ENCODE measurements around the gene IL10RA.
A peak's percentile ranks its signal among the peaks of the same experiment; 100 is the strongest.

The IL10RA gene

GRCh38 chr11:117980280-117980679, 5.9 kb upstream of the IL10RA start:
- Histone ChIP-seq H2BK120ac (ENCODE audit: low read depth, low read length) (no peak overlapping the region), H3K27ac (ENCODE audit: low read length, poor library complexity, severe bottlenecking) (no peak overlapping the region), H3K36me3 (ENCODE audit: control insufficient read depth in 1 of 2, insufficient read depth in 2 of 2, low read depth in 1 of 2, low read length in 2 of 2) (no peaks in the 10 kb centered on the region), H3K79me1 (replicated peaks; ENCODE audit: low read length, poor library complexity, severe bottlenecking) (no peaks in the 10 kb centered on the region), H3K18ac (ENCODE audit: low read depth in 1 of 2, low read length in 2 of 2) (no peak overlapping the region), H3K4me3 (ENCODE audit: insufficient read depth in 1 of 2, low read depth in 1 of 2, low read length in 2 of 2) (no peak overlapping the region), H4K8ac (ENCODE audit: low read length) (no peak overlapping the region), H3K9ac (ENCODE audit: low read length) (no peak overlapping the region), H4K91ac (ENCODE audit: low read length) (no peak overlapping the region), H3K4me1 (ENCODE audit: control insufficient read depth, insufficient read depth, low read depth, low read length) (no peaks in the 10 kb centered on the region), H3K9me3 (ENCODE audit: control insufficient read depth, low read length) (no peaks in the 10 kb centered on the region), H3K27me3 (ENCODE audit: control insufficient read depth in 1 of 2, insufficient read depth in 1 of 2, low read length in 2 of 2) (peaks cover 36 to 59% of the 10 kb centered on the region in 2 experiments), H2AFZ (ENCODE audit: low read depth, low read length) (no peak overlapping the region), H3K4ac (ENCODE audit: low read depth in 1 of 2, low read length in 2 of 2) (no peak overlapping the region), H3K23ac (ENCODE audit: low read length in 2 of 2) (no peak overlapping the region), H2BK12ac (ENCODE audit: low read length in 2 of 2) (no peak overlapping the region), H2BK5ac (ENCODE audit: low read depth, low read length, poor library complexity, severe bottlenecking) (no peak overlapping the region), H3K4me2 (ENCODE audit: low read length, poor library complexity, severe bottlenecking) (no peak overlapping the region), H3K14ac (ENCODE audit: low read length in 2 of 2) (no peak overlapping the region), H2AK5ac (ENCODE audit: low read length, severe bottlenecking) (no peak overlapping the region), H2BK15ac (ENCODE audit: low read depth, poor library complexity, severe bottlenecking) (no peak overlapping the region)
- 57% methylated on average over 1 of the region's 2 CpGs for WGBS
- no peak for DNase-seq

GRCh38 chr11:117980720-117981119, 5.5 kb upstream of the IL10RA start:
- no peak overlapping the region for H3K27ac ChIP-seq (ENCODE audit: low read length, poor library complexity, severe bottlenecking)
- H2BK12ac ChIP-seq (ENCODE audit: low read length in 2 of 2), result no peak overlapping the region
- H3K14ac ChIP-seq (ENCODE audit: low read length in 2 of 2), result no peak overlapping the region
- H2BK15ac ChIP-seq (ENCODE audit: low read depth, poor library complexity, severe bottlenecking), result no peak overlapping the region
- no peak overlapping the region for H4K8ac ChIP-seq (ENCODE audit: low read length)
- no peak overlapping the region for H3K4me3 ChIP-seq (ENCODE audit: insufficient read depth in 1 of 2, low read depth in 1 of 2, low read length in 2 of 2)
- no peak overlapping the region for H2AK5ac ChIP-seq (ENCODE audit: low read length, severe bottlenecking)
- no peak overlapping the region for H2BK5ac ChIP-seq (ENCODE audit: low read depth, low read length, poor library complexity, severe bottlenecking)
- WGBS, result 60% methylated on average over 1 of the region's 3 CpGs
- H3K79me1 ChIP-seq (replicated peaks; ENCODE audit: low read length, poor library complexity, severe bottlenecking), result no peaks in the 10 kb centered on the region
- H3K18ac ChIP-seq (ENCODE audit: low read depth in 1 of 2, low read length in 2 of 2), result no peak overlapping the region
- no peak overlapping the region for H3K4ac ChIP-seq (ENCODE audit: low read depth in 1 of 2, low read length in 2 of 2)
- H3K36me3 ChIP-seq (ENCODE audit: control insufficient read depth in 1 of 2, insufficient read depth in 2 of 2, low read depth in 1 of 2, low read length in 2 of 2), result no peaks in the 10 kb centered on the region
- H3K23ac ChIP-seq (ENCODE audit: low read length in 2 of 2), result no peak overlapping the region
- H3K27me3 ChIP-seq (ENCODE audit: control insufficient read depth in 1 of 2, insufficient read depth in 1 of 2, low read length in 2 of 2), result peaks cover 36 to 59% of the 10 kb centered on the region in 2 experiments
- no peak overlapping the region for H2AFZ ChIP-seq (ENCODE audit: low read depth, low read length)
- no peaks in the 10 kb centered on the region for H3K9me3 ChIP-seq (ENCODE audit: control insufficient read depth, low read length)
- no peak overlapping the region for H3K9ac ChIP-seq (ENCODE audit: low read length)
- no peak overlapping the region for H4K91ac ChIP-seq (ENCODE audit: low read length)
- no peak overlapping the region for H2BK120ac ChIP-seq (ENCODE audit: low read depth, low read length)
- peaks cover 2% of the 10 kb centered on the region for H3K4me1 ChIP-seq (ENCODE audit: control insufficient read depth, insufficient read depth, low read depth, low read length)
- DNase-seq, result no peak
- no peak overlapping the region for H3K4me2 ChIP-seq (ENCODE audit: low read length, poor library complexity, severe bottlenecking)

GRCh38 chr11:117983163-117983475, 3.1 kb upstream of the IL10RA start:
- DNase-seq, result no peak
- Histone ChIP-seq H3K36me3 (ENCODE audit: control insufficient read depth in 1 of 2, insufficient read depth in 2 of 2, low read depth in 1 of 2, low read length in 2 of 2) (no peaks in the 10 kb centered on the region), H3K23ac (ENCODE audit: low read length in 2 of 2) (no peak overlapping the region), H2BK120ac (ENCODE audit: low read depth, low read length) (no peak overlapping the region), H3K4ac (ENCODE audit: low read depth in 1 of 2, low read length in 2 of 2) (no peak overlapping the region), H3K9ac (ENCODE audit: low read length) (no peak overlapping the region), H2AFZ (ENCODE audit: low read depth, low read length) (no peak overlapping the region), H3K18ac (ENCODE audit: low read depth in 1 of 2, low read length in 2 of 2) (no peak overlapping the region), H2BK12ac (ENCODE audit: low read length in 2 of 2) (no peak overlapping the region), H4K8ac (ENCODE audit: low read length) (no peak overlapping the region), H2BK15ac (ENCODE audit: low read depth, poor library complexity, severe bottlenecking) (no peak overlapping the region), H4K91ac (ENCODE audit: low read length) (no peak overlapping the region), H3K4me3 (ENCODE audit: insufficient read depth in 1 of 2, low read depth in 1 of 2, low read length in 2 of 2) (no peak overlapping the region), H3K4me1 (ENCODE audit: control insufficient read depth, insufficient read depth, low read depth, low read length) (peaks cover 10% of the 10 kb centered on the region), H2AK5ac (ENCODE audit: low read length, severe bottlenecking) (no peak overlapping the region), H3K9me3 (ENCODE audit: control insufficient read depth, low read length) (no peaks in the 10 kb centered on the region), H3K79me1 (replicated peaks; ENCODE audit: low read length, poor library complexity, severe bottlenecking) (no peaks in the 10 kb centered on the region), H3K14ac (ENCODE audit: low read length in 2 of 2) (no peak overlapping the region), H3K4me2 (ENCODE audit: low read length, poor library complexity, severe bottlenecking) (no peak overlapping the region), H2BK5ac (ENCODE audit: low read depth, low read length, poor library complexity, severe bottlenecking) (no peak overlapping the region), H3K27ac (ENCODE audit: low read length, poor library complexity, severe bottlenecking) (no peak overlapping the region), H3K27me3 (ENCODE audit: control insufficient read depth in 1 of 2, insufficient read depth in 1 of 2, low read length in 2 of 2) (peaks cover 54 to 68% of the 10 kb centered on the region in 2 experiments)
- WGBS, result 88% methylated on average over 3 of the region's 3 CpGs

GRCh38 chr11:117984476-117984875, 1.7 kb upstream of the IL10RA start:
- Histone ChIP-seq H4K91ac (ENCODE audit: low read length) (no peak overlapping the region), H3K23ac (ENCODE audit: low read length in 2 of 2) (no peak overlapping the region)
- WGBS, result 46% methylated on average over 4 of the region's 4 CpGs

More at GRCh38 chr11:117984476-117984875, 1.7 kb upstream of the IL10RA start:
- Histone ChIP-seq H4K8ac (ENCODE audit: low read length) (no peak overlapping the region), H2BK12ac (ENCODE audit: low read length in 2 of 2) (no peak overlapping the region), H3K27me3 (ENCODE audit: control insufficient read depth in 1 of 2, insufficient read depth in 1 of 2, low read length in 2 of 2) (peaks cover 55 to 75% of the 10 kb centered on the region in 2 experiments), H2AK5ac (ENCODE audit: low read length, severe bottlenecking) (no peak overlapping the region), H3K27ac (ENCODE audit: low read length, poor library complexity, severe bottlenecking) (no peak overlapping the region), H3K14ac (ENCODE audit: low read length in 2 of 2) (no peak overlapping the region), H2BK120ac (ENCODE audit: low read depth, low read length) (no peak overlapping the region), H2BK15ac (ENCODE audit: low read depth, poor library complexity, severe bottlenecking) (no peak overlapping the region), H2AFZ (ENCODE audit: low read depth, low read length) (no peak overlapping the region), H3K4me2 (ENCODE audit: low read length, poor library complexity, severe bottlenecking) (no peak overlapping the region), H3K36me3 (ENCODE audit: control insufficient read depth in 1 of 2, insufficient read depth in 2 of 2, low read depth in 1 of 2, low read length in 2 of 2) (no peaks in the 10 kb centered on the region), H3K9me3 (ENCODE audit: control insufficient read depth, low read length) (no peaks in the 10 kb centered on the region), H3K79me1 (replicated peaks; ENCODE audit: low read length, poor library complexity, severe bottlenecking) (no peaks in the 10 kb centered on the region), H3K9ac (ENCODE audit: low read length) (no peak overlapping the region), H3K18ac (ENCODE audit: low read depth in 1 of 2, low read length in 2 of 2) (no peak overlapping the region), H3K4ac (ENCODE audit: low read depth in 1 of 2, low read length in 2 of 2) (no peak overlapping the region), H3K4me3 (ENCODE audit: insufficient read depth in 1 of 2, low read depth in 1 of 2, low read length in 2 of 2) (no peak overlapping the region), H3K4me1 (ENCODE audit: control insufficient read depth, insufficient read depth, low read depth, low read length) (peaks cover 10% of the 10 kb centered on the region), H2BK5ac (ENCODE audit: low read depth, low read length, poor library complexity, severe bottlenecking) (no peak overlapping the region)
- peak; percentile 44 for DNase-seq

All from mesenchymal stem cell (in vitro differentiated cells and primary cell).